ENCODE measurements around the gene AARSD1.
"Not testable (repeated sequence)": the region's sequence is repeated elsewhere in the genome, so short reads cannot be mapped to it uniquely, and the experiment has no call there.

Gene AARSD1

DNA sequence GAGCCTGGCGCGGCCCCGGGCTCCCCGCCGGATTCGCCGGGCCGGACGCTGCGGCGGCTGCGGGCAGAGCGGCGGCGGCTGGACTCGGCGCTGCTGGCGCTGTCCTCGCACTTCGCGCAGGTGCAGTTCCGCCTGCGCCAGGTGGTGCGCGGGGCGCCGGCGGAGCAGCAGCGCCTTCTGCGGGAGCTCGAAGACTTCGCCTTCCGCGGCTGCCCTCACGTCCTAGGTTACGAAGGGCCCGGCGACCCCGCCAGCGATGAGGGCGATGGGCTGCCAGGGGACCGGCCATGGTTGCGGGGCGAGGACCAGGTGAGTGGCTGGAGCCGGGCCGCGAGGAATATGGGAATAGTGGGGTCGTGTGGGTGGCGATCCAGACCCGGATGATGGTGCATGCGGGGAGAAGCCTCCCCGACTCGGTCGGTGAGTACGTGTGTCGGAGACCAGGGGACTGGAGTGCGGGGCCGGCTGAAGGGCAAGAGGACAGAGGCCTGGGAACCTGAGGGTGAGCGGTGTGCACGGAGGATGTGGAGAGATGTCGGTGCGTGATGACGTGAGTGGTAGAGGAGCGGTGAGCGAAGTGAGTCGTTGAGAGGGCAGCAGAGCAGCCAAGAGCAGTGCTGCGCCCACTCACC is 16.6 kb upstream of the AARSD1 start:
- DNase-seq: peak; percentile 24 to 83 (median 47)

- DNase-seq: peak; percentile 82 to 92 (median 88)
Observed at GRCh38 chr17:42980274-42980765, 16.1 kb upstream of the AARSD1 start, which contains the start of gene RUNDC1. RUNDC1 (plus strand) TSS chr17:42980565; CDS start chr17:42980577, 12 bp downstream.

DNA sequence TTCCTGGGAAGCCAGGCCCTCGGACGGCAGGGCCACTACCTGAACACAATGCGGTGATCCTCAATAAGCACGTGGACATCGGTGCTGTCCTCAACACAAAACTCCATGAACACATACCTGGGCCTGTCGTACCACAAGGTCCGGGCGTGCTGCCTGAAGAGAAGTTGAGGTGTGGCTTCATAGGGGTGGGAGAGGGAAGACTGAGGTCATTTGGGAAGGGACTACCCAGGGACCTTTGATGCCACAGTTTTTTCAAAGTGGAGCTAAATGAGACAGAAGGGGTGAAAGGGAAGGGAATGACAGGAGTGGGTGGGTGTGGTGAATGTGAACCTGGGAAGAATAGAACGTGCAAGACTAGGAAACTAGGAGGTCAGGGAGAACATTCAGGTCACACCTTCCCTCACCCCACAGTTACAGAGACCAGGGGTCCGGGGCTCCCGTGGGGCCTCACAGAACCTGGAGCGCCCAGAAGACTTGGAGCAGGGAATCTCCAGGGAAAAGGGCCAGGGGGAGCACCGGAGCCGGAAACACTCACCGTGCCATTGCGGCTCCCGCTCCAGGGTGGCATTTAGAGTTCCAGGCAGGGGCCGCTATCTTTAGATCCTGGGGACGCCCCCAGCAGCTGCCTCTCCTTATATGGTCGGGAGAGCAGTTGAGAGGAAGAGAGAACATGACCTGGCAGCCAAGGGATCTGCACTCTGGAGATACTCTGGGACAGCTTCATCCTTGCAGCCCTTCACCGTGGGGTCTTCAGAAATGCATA is 15.4 kb upstream of the AARSD1 start, which contains the start of gene PTGES3L:
Gene PTGES3L (minus strand): TSS at position 570 of the 763 bp plus-strand sequence. CDS start 27 bp downstream, at position 543.
- DNase-seq: peak in 3 of 5 experiments; percentile 5 to 30 (median 11)

DNA sequence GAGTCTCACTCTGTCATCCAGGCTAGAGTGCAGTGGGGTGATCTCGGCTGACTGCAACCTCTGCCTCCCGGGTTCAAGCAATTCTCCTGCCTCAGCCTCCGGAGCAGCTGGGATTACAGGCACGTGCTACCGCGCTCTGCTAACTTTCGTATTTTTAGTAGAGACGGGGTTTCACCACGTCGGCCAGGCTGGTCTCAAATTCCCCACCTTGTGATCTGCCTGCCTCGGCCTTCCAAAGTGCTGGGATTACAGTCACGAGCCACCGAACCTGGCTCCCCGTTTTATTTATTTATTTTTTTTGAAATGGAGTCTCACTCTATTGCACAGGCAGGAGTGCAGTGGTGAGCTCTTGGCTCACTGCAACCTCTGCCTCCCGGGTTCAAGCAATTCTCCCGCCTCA is 11.4 kb upstream of the AARSD1 start:
- DNase-seq: not testable (repeated sequence)

GRCh38 chr17:42975265-42975664 is 11.0 kb upstream of the AARSD1 start:
- no peak for DNase-seq

DNA sequence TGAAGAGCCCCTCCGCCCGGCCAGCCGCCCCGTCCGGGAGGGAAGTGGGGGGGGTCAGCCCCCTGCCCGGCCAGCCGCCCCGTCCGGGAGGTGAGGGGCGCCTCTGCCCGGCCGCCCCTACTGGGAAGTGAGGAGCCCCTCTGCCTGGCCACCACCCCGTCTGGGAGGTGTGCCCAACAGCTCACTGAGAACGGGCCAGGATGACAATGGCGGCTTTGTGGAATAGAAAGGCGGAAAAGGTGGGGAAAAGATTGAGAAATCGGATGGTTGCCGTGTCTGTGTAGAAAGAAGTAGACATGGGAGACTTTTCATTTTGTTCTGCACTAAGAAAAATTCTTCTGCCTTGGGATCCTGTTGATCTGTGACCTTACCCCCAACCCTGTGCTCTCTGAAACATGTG is 9.1 kb upstream of the AARSD1 start:
- not testable (repeated sequence) for DNase-seq

DNA sequence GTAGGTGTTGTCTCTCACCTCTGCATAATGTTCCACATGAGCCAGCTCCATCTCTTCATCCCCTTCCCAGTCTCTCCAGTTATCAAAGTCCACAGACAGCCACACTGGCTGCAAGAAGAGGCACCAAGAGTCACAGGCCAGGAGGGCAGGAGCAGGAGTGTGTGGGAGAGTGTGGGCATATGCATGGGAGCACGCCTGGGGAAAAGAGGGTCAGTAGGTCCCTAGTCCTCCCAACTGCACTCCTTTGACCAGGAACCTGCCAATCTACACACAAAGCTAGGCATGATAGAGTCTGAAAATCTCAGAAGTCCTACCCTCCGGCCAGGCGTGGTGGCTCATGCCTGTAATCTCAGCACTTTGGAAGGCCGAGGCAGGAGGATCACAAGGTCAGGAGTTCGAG is 7.3 kb upstream of the AARSD1 start:
- DNase-seq: no peak

DNA sequence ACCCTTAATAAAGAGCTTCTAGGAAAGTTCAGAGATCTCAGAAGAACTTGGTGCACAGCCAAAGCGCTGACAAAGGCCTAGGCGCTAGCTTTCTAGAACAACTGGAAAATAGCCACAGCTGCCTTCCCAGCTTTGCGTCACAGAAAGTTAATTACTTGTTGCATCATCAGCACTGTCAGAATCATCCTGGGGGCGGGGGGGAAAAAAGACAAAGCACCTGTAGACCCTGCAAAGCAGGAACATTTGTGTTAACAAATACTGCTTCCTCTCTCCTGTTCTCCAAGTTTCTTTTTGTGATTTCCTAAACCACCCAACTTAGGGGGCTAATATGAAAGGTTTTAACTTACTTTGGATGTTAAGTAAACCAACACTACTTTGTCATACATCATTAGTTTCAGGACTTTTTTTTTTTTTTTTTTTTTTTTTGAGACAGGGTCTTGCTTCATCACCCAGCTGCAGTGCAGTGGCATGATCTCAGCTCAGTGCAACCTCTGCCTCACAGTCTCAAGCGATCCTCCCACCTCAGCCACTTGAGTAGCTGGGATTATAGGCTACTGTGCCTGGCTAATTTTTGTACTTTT is 4.8 kb upstream of the AARSD1 start:
- no peak for DNase-seq

GRCh38 chr17:42967925-42968324 is 3.7 kb upstream of the AARSD1 start:
- DNase-seq: no peak

DNA sequence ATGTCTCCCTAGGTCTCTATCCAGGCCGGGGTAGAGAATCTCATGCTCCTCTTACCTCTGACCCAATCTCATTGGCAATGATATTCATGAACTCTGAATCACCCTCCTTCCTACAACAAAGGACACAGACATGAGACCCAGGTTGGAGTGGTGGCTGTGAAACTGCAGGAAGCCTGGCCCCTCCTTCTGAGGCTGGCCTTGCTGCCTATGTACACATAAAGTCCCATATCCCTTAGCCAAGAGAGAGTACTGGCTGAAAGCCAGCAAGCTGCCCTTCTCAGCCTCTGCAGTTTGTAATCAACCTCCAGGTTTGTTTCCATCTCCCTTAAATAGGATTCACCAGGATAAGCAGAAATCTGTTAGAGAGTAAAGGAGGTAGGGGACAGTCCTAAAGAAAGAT is 10.6 kb downstream of the AARSD1 start:
- DNase-seq: no peak

- DNase-seq: no peak
Observed at GRCh38 chr17:42950044-42950783, 14.0 kb downstream of the AARSD1 start.

- no peak for DNase-seq
Observed at GRCh38 chr17:42946812-42947211, 17.4 kb downstream of the AARSD1 start.

DNA sequence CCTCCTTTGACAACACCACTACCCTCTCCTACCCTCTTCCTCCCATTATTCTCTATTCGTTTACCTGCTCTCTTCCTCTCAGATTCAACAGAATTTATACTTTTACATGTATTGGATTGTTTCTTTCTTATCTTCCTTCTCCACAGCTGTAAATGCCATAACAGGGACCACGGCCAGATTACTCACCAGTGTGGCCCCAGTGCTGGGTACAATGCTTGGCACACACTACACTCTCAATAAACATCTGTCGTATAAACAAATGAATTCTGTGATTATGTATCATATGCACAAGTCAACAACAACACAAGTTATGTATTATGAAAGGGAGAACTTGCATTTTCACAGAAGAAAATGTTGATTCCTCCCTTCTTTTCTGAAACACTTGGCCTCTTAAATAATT is 20.0 kb downstream of the AARSD1 start:
- DNase-seq: no peak

GRCh38 chr17:42937712-42938596 is 26.3 kb downstream of the AARSD1 start:
- peak in 1 of 5 experiments; percentile 43 for DNase-seq

DNA sequence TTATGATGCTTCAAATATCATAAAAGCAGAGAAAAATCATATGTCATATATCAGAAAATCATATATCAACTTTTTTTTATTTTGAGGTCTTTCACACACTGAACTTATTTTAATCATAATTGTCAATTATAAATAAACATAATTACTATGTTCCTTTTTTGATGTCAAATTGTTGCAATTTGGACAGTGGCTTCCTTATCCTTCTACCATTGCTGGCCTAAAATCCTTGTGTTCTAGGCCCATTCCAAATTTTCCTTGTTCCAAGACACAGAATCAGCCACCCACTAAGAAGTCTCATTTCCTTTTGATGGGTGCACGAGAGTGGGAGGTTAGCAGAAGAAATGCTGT is 34.8 kb downstream of the AARSD1 start:
- no peak for DNase-seq

GRCh38 chr17:42928714-42929496 is 35.3 kb downstream of the AARSD1 start:
- DNase-seq: peak in 1 of 5 experiments; percentile 79

GRCh38 chr17:42924891-42925290 is 39.4 kb downstream of the AARSD1 start:
- DNase-seq: no peak

DNA sequence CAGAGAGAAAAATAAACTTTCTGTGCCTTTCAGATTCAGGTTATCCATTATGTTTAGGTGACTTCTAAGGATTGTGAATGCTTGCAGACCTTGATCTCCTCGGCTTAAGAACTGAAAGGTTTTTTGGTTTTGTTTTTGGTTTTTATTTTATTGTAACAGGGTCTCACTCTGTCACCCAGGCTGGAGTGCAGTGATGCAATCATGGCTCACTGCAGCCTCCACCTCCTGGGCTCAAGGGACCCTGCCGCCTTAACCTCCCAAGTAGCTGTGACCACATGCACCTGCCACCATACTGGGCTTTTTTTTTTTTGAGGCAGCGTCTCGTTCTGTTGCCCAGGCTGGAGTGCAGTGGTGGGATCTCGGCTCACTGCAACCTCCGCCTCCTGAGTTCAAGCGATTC is 40.8 kb downstream of the AARSD1 start:
- DNase-seq: not testable (repeated sequence)

- DNase-seq: no peak
Observed at GRCh38 chr17:42922294-42922693, 42.0 kb downstream of the AARSD1 start.

GRCh38 chr17:42920922-42921321 is 43.3 kb downstream of the AARSD1 start:
- DNase-seq: peak in 1 of 5 experiments; percentile 27
